Spleen (tissue), 7 donors: ENCODE results near the gene SOX13.

Experiments
- POLR2A ChIP-seq, 3 donors: fragments of 450-650 bp; IDR thresholded peaks; one replicate each; pipeline ENCODE4 v1.5.1; 2017; ENCODE audit warnings: antibody characterized with exemption in 3 of 3, mild to moderate bottlenecking in 1 of 3
- POLR2AphosphoS5 ChIP-seq, 3 donors: sonication (generic); formaldehyde crosslinking; IDR thresholded peaks; one replicate each; pipeline ENCODE4 v1.5.1; 2017; ENCODE audit warnings: antibody characterized with exemption in 3 of 3
- TF ChIP-seq, protein P1 (sequence below), 11 experiments: fragments of 200-600 bp in 7 of 11; fragments of 450-650 bp in 4 of 11; sonication (generic) in 4 of 11; IDR thresholded peaks in 8 of 11; conservative IDR thresholded peaks in 3 of 11; 1 replicate in 7 of 11; 2 replicates in 4 of 11; pipeline versions ENCODE4 v1.4.0 to v1.8.0; 2016 to 2021; ENCODE audit warnings: antibody characterized with exemption in 11 of 11, inconsistent platforms in 4 of 11, mild to moderate bottlenecking in 1 of 11
- donor health status: DM: no; HTN: no; CAD: no; lungs with moderate emphysema.
- donor health status: DM: no; HTN: no; CAD: no.
- donor health status: DM: no; HTN: no; CAD: no.

DNA sequence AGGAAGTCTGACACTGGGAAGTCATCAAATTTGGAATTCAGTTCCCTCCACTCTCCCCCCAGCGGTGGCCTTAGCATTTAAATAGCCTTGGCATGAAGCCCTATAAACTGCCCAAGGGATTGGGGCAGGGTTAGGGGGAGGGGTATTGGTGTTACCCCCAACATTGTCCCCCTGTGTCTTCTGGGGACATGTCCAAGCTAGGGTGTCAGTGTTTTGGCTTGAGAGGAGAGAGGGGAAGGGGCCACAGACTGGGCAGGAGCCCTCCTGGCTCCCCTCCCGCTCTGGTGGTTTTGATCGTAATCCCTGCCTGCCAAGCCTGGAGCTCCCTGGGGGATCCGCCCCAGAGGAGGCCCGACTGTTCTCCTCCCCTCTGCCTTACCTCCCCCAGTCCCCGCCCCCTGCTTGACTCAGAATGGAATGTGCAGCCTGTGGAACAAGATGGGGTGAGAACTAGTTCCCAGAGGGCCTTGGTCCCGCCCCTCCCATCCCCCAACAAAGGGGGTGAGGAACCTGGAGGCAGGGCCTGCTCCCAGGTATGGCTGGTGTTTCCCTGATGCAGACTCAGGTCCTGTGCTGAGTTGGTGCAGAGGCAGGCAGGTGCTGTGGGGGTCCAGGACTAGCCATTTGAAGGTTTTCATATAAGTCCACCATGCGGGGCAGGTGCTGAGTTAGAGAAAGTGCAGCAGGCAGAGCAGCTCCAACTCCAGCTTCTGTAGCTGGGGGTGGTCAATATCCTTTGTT lies 7.4 kb downstream of the SOX13 start:
- TF ChIP-seq POLR2AphosphoS5 (IDR thresholded peaks at IDR 0.05) = peak in 2 of 3 donors; percentile 32 to 43
- TF ChIP-seq, protein P1, sequence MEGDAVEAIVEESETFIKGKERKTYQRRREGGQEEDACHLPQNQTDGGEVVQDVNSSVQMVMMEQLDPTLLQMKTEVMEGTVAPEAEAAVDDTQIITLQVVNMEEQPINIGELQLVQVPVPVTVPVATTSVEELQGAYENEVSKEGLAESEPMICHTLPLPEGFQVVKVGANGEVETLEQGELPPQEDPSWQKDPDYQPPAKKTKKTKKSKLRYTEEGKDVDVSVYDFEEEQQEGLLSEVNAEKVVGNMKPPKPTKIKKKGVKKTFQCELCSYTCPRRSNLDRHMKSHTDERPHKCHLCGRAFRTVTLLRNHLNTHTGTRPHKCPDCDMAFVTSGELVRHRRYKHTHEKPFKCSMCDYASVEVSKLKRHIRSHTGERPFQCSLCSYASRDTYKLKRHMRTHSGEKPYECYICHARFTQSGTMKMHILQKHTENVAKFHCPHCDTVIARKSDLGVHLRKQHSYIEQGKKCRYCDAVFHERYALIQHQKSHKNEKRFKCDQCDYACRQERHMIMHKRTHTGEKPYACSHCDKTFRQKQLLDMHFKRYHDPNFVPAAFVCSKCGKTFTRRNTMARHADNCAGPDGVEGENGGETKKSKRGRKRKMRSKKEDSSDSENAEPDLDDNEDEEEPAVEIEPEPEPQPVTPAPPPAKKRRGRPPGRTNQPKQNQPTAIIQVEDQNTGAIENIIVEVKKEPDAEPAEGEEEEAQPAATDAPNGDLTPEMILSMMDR (IDR thresholded peaks at IDR 0.05 in 8 of 11, conservative IDR thresholded peaks at IDR 0.05 in 3 of 11) = no peak
- no peak for TF ChIP-seq POLR2A (IDR thresholded peaks at IDR 0.05)
